K562 (cell line): ENCODE data around the gene ADCY4.

Experiments
- CTCF ChIP-seq, 3 experiments: IDR thresholded peaks in 2 of 3; conservative IDR thresholded peaks in 1 of 3; 2 replicates each; pipeline ENCODE4 v1.5.1; 2011 to 2012; ENCODE audit warnings: low read length in 3 of 3, mild to moderate bottlenecking in 3 of 3, control low read depth in 2 of 3, improper control_type of control experiment in 1 of 3, inconsistent platforms in 1 of 3, low read depth in 1 of 3, mixed read lengths in 1 of 3, moderate library complexity in 1 of 3; ENCODE audit not compliant: insufficient read depth in 2 of 3
- E2F4 ChIP-seq: sonication (generic); formaldehyde crosslinking; IDR thresholded peaks from 2 replicates; pipeline ENCODE4 v1.8.0; 2022; ENCODE audit warnings: mild to moderate bottlenecking, low read depth, missing genetic modification reagents
- FOXK2 ChIP-seq, 2 experiments: fragments of 450-650 bp; IDR thresholded peaks in 1 of 2; conservative IDR thresholded peaks in 1 of 2; 2 replicates each; pipeline ENCODE4 v1.6.1; 2016; ENCODE audit warnings: low read depth in 2 of 2, mild to moderate bottlenecking in 1 of 2
- MAX ChIP-seq: sonication (generic); formaldehyde crosslinking; IDR thresholded peaks from 2 replicates; pipeline ENCODE4 v1.9.0; 2022; ENCODE audit warnings: mild to moderate bottlenecking, missing genetic modification reagents
- MLLT1 ChIP-seq, 2 experiments: fragments of 450-650 bp; IDR thresholded peaks; 2 replicates each; pipeline ENCODE4 v1.6.1; 2016
- PHF21A ChIP-seq: fragments of 450-650 bp; IDR thresholded peaks from 2 replicates; pipeline ENCODE4 v1.6.1; 2017; ENCODE audit warnings: low read depth, borderline replicate concordance
- SOX6 ChIP-seq: fragments of 450-650 bp; IDR thresholded peaks from 2 replicates; pipeline ENCODE4 v1.6.1; 2014; ENCODE audit warnings: mild to moderate bottlenecking
- TSC22D4 ChIP-seq: fragments of 450-650 bp; IDR thresholded peaks from 2 replicates; pipeline ENCODE4 v1.6.1; 2016; ENCODE audit warnings: missing genetic modification characterization, missing biosample characterization, control low read depth
- ZNF695 ChIP-seq: fragments of 450-650 bp; formaldehyde crosslinking; IDR thresholded peaks from 2 replicates; pipeline ENCODE4 v1.4.0; 2020; ENCODE audit warnings: mild to moderate bottlenecking, moderate library complexity

GRCh38 chr14:24337144-24337823, 2.4 kb upstream of the ADCY4 start:
- TF ChIP-seq ZNF695 (CRISPR knock-in tag) = no peak
- no peak for TF ChIP-seq E2F4 (CRISPR knock-in tag)
- TF ChIP-seq MLLT1 (IDR thresholded peaks at IDR 0.05) = no peak
- TF ChIP-seq SOX6 = no peak
- no peak for TF ChIP-seq MAX (CRISPR knock-in tag)
- no peak for TF ChIP-seq CTCF (IDR thresholded peaks at IDR 0.05 in 2 of 3, conservative IDR thresholded peaks at IDR 0.05 in 1 of 3; ENCODE audit: insufficient read depth in 2 of 3, low read depth in 1 of 3, low read length in 3 of 3)
- TF ChIP-seq FOXK2 (conservative IDR thresholded peaks at IDR 0.05 in 1 of 2, IDR thresholded peaks at IDR 0.05 in 1 of 2; ENCODE audit: low read depth in 2 of 2) = no peak
- no peak for TF ChIP-seq PHF21A
- no peak for TF ChIP-seq TSC22D4 (tag)
